SW480 (cell line): ENCODE measurements around the gene RARG.
"Not testable (repeated sequence)": the region's sequence is repeated elsewhere in the genome, so short reads cannot be mapped to it uniquely, and the experiment has no call there.

ENCODE experiments used
- DNase-seq: peaks from one replicate; pipeline ENCODE4 v3.0.0-alpha.2; 2016; ENCODE audit warnings: low spot score

Gene RARG

GRCh38 chr12:53170876-53171724 lies 60.9 kb downstream of the RARG start:
- no peak for DNase-seq

- no peak for DNase-seq
These were observed 61.8 kb downstream of the RARG start for GRCh38 chr12:53170215-53170614.

- no peak for DNase-seq
These were observed 62.4 kb downstream of the RARG start for GRCh38 chr12:53169644-53170043.

- DNase-seq = no peak
These were observed 65.2 kb downstream of the RARG start for GRCh38 chr12:53166837-53167236.

GRCh38 chr12:53163008-53163407 lies 69.0 kb downstream of the RARG start:
- DNase-seq = not testable (repeated sequence)

GRCh38 chr12:53161119-53161911 lies 70.7 kb downstream of the RARG start:
- DNase-seq = no peak

- no peak for DNase-seq
These were observed 71.3 kb downstream of the RARG start for GRCh38 chr12:53160673-53161072.
